ENCODE results near the gene EME1.
"Not testable (repeated sequence)": the region's sequence is repeated elsewhere in the genome, so short reads cannot be mapped to it uniquely, and the experiment has no call there.

Gene EME1

GRCh38 chr17:50388728-50389127 is 15.7 kb downstream of the EME1 start:
- no peak for DNase-seq

GRCh38 chr17:50389534-50389933 is 16.5 kb downstream of the EME1 start:
- no peak for DNase-seq

- DNase-seq: no peak
These were observed 19.6 kb downstream of the EME1 start for GRCh38 chr17:50392621-50393020.

- DNase-seq: no peak
These were observed 20.7 kb downstream of the EME1 start for GRCh38 chr17:50393700-50394099.

GRCh38 chr17:50394711-50395110 is 21.7 kb downstream of the EME1 start:
- DNase-seq: no peak

DNA sequence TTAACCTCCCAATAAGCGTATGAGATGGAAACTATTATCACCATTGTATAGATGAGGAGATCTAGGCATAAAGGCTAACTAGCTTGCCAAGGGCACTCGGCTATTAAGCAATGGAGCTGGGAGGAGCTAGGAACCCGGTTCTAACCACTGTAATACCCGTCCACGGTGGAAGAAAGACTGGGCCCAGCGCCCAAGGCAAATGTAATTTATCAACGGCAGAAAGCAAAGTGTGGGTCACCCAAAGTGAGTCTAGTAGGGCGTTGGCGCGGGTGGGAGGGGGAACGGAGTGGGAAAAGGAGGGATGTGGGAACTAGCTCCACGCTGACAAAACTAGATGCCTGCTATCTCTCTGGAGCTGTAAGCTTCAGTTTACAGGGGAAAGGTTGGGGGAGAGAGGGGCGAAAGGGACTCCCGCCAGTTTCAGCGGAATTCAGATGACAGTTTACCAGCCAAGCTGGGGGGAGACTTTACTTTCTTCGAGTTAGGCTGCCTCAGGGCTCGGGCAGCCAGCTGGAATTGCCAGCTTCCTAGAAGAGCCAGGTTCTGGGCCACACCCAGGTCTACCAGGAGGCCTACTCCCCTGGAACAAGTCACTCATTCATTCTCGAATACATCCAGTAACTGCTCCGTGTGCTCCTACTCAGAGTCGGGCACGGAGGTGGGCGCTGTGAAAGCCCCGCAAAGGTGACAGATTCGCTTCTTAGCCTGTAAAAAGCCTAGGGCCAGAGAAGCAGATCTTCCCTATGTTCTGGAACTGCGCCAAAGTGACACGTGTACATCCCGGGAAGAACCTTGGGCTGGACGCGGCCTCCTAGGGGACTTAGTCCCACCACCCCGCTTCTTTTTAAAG is 23.5 kb downstream of the EME1 start:
- DNase-seq: peak in 3 of 56 donors; percentile 22 to 45 (median 34)

DNA sequence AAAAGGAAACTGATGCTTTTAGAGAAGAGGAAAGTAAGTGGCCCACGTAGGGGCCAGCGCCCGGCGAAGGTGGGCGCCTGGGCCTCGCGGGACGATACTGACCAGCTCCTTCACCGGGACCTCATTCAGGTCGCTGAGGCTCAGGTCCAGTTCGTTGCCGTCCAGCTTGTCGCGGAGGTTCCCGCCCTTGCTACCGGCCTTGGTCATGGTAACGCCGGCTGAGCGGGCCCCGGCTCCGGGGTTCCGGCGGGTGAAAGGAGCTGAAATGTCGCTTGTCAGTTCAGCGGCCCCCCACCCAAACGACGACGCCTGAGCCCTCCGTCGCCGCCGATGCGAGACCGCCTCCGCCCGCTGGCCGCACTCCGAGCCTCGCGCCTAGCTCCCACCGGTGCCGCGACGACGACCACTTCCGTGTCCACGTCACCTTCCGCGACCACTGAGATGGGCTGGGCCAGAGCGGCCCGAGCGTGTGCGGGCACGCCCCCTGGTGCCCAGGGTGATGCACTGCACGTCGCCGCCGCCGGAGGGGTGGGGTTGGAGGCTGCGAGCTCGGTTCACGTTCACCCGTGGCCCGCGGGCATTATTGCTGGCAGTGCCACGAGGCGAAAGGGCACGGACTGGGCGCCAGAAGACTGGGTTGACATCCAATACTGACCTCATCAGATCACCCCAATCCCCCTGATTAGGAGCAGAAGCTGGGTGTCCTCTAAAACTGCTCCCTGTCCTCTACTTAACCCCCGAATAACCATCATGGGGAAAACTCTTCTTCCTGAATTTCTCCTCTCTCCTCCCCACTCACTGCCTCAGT is 24.3 kb downstream of the EME1 start, which contains the start of gene LRRC59:
Gene LRRC59 (minus strand): TSS at position 413 of the 808 bp plus-strand sequence. CDS start 206 bp downstream, at position 207.
- peak; percentile 34 to 88 (median 71) for DNase-seq

GRCh38 chr17:50397919-50398285 is 24.9 kb downstream of the EME1 start:
- no peak for DNase-seq

DNA sequence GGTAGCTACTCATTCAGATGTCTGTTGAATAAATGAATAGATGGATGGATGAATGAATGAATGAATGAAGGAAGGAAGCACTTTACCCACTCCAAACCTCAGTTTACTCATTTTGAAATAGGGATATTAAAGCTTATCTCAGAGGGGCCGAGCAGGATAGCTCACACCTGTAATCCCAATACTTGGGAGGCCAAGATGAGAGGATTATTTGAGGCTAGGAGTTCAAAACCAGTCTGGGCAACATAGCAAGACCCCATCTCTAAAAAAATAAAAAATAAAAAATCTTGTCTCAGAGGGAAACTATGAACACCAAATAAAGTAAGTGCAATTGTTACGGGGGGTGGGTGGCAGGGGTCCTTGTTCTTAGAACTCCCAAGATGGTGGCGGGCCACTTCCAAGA is 25.6 kb downstream of the EME1 start:
- DNase-seq: not testable (repeated sequence)

DNA sequence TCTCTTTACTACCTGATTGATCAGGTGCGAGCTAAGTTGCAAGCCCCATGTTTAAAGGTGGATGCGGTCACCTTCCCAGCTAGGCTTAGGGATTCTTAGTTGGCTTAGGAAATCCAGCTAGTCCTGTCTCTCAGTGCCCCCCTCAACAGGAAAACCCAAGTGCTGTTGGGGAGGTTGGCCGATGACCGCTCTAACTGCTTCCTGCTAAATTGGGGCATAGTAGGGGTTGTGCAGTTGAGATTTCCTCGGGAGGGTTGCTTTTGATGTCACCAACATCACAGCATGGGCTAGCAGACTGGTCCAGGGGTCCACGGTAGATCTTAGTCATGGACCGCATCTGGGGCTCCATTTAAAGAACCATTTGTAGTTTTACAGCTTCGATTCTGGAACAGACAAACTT is 26.6 kb downstream of the EME1 start:
- DNase-seq: not testable (repeated sequence)

DNA sequence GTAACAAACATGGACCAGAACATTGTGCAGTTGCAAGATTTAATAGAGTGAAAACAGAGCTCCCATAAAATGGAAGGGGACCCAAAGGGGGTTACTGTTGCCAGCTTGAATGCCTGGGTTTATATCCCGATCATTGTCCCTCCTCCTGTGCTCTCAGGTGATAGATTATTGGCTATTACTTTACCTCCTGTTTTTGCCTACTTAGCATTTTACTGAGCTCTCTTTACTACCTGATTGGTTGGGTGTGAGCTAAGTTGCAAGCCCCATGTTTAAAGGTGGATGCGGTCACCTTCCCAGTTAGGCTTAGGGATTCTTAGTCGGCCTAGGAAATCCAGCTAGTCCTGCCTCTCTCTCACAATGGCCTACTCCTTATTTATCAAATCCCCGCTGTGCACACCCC is 32.3 kb downstream of the EME1 start:
- DNase-seq: not testable (repeated sequence)

DNA sequence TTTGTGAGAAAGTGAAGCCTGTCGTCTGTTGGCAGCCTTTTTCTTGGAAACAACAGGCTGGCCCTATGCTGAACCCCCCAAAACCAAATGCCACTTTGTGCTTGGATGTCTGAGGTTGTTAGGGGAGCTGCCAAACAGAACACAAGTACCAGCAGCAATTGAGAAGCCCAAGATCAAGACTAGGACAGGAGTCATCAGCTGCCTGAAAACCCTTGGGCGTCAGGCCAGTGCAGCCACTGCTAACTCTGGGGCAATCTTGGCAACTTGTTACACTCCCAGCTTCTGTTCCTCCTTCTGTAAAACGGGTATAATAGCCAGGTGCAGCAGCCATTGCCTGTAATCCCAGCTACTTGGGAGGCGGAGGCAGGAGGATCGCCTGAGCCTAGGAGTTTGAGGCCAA is 33.5 kb downstream of the EME1 start:
- DNase-seq: no peak

DNA sequence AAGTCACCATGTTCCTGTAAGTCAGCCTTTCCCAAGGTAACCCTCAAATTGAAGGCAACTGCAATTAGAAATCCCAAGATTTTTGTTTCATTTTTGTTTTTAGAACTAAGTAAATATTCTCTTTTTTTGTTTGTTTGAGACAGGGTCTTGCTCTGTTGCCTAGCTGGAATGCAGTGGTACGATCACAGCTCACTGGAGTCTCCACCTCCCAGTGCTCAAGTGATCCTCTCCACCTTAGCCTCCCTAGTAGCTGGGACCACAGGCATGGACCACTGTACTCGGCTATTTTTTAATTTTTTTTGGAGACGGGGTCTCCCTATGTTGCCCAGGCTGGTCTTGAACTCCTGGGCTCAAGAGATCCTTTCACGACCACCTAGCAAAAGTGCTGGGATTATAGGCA is 34.9 kb downstream of the EME1 start:
- no peak for DNase-seq

- DNase-seq: no peak
These were observed 39.2 kb downstream of the EME1 start for GRCh38 chr17:50412188-50412732.

- DNase-seq: no peak
These were observed 41.8 kb downstream of the EME1 start for GRCh38 chr17:50414808-50415207.

DNA sequence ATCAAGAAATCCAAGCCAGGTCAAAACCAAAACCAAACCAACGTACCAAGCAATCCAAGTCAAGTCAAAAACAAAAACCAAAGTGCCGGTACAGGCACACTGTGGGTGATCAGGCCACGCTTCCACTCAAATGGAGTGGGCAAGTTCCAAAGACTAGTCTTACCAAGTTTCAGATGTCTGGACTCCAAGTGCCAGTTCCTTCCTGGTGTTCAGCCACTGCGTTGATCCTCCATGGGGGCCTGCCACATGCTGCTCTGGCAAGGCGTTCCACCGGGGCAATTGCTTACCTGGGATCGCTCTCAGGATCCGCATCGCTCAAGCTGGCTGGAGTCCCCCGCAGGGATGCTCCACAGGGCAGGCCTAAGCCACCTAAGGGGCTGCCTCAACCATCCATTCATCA is 46.5 kb downstream of the EME1 start:
- DNase-seq: not testable (repeated sequence)

- DNase-seq: no peak
These were observed 47.5 kb downstream of the EME1 start for GRCh38 chr17:50420419-50421112.

- no peak for DNase-seq
These were observed 48.5 kb downstream of the EME1 start for GRCh38 chr17:50421308-50422051.

- DNase-seq: no peak
These were observed 49.7 kb downstream of the EME1 start for GRCh38 chr17:50422738-50423137.

- peak in 1 of 56 donors; percentile 3 for DNase-seq
These were observed 50.6 kb downstream of the EME1 start for GRCh38 chr17:50423553-50424159.
